HCT116 (cell line): ENCODE results near the gene GMDS.

Source experiments
- CTCF ChIP-seq, 3 experiments: fragments of 200-600 bp in 1 of 3; sonication (generic) in 1 of 3; IDR thresholded peaks in 2 of 3; conservative IDR thresholded peaks in 1 of 3; 2 replicates each; pipeline ENCODE4 v1.5.1; 2012 to 2017; ENCODE audit warnings: low read depth in 2 of 3, low read length in 2 of 3, antibody characterized with exemption in 1 of 3, borderline replicate concordance in 1 of 3, control low read depth in 1 of 3, mild to moderate bottlenecking in 1 of 3, mixed read lengths in 1 of 3, mixed run types in 1 of 3, moderate library complexity in 1 of 3; ENCODE audit not compliant: insufficient read depth in 1 of 3
- SIN3A ChIP-seq: IDR thresholded peaks from 2 replicates; pipeline ENCODE4 v1.6.1; 2012; ENCODE audit warnings: low read depth

- TF ChIP-seq SIN3A: no peak
- no peak for TF ChIP-seq CTCF (IDR thresholded peaks at IDR 0.05 in 2 of 3, conservative IDR thresholded peaks at IDR 0.05 in 1 of 3; ENCODE audit: borderline replicate concordance in 1 of 3, insufficient read depth in 1 of 3, low read depth in 2 of 3, low read length in 2 of 3)
These were observed 216.9 kb downstream of the GMDS start for GRCh38 chr6:2028457-2029038.
